HepG2 (cell line): Measurements from ENCODE around the gene FJX1. TPM values are rescaled to one million over a fixed set of nuclear protein-coding genes. Genes with fewer than 3 reads are reported as not detected.
A peak's percentile ranks its signal among the peaks of the same experiment; 100 is the strongest.

Experiments used
- ARID3A ChIP-seq: IDR thresholded peaks from 2 replicates; pipeline ENCODE4 v1.6.1; 2012; ENCODE audit warnings: low read depth, low read length, improper control_type of control experiment
- ATF2 ChIP-seq: sonication (generic); formaldehyde crosslinking; IDR thresholded peaks from 2 replicates; pipeline ENCODE4 v1.4.0; 2020; ENCODE audit warnings: missing genetic modification reagents
- BCL3 ChIP-seq: sonication (generic); formaldehyde crosslinking; IDR thresholded peaks from 2 replicates; pipeline ENCODE4 v1.5.1; 2020; ENCODE audit warnings: mild to moderate bottlenecking, missing genetic modification reagents, moderate library complexity
- GPN1 ChIP-seq: sonication (generic); formaldehyde crosslinking; IDR thresholded peaks from 2 replicates; pipeline ENCODE4 v1.5.1; 2020; ENCODE audit warnings: missing genetic modification reagents, borderline replicate concordance
- HINFP ChIP-seq: sonication (generic); formaldehyde crosslinking; IDR thresholded peaks from 2 replicates; pipeline ENCODE4 v1.4.0; 2020; ENCODE audit warnings: low read depth, mild to moderate bottlenecking, missing genetic modification reagents
- LBX2 ChIP-seq: sonication (generic); formaldehyde crosslinking; IDR thresholded peaks from 2 replicates; pipeline ENCODE4 v1.5.0; 2020; ENCODE audit warnings: missing genetic modification reagents, mild to moderate bottlenecking, borderline replicate concordance
- MIXL1 ChIP-seq: IDR thresholded peaks from 2 replicates; pipeline ENCODE4 v1.6.1; 2016
- NCOA1 ChIP-seq: sonication (generic); formaldehyde crosslinking; IDR thresholded peaks from 2 replicates; pipeline ENCODE4 v1.9.0; 2021; ENCODE audit warnings: missing genetic modification reagents
- PHF5A ChIP-seq: IDR thresholded peaks from one replicate; pipeline ENCODE4 v1.6.1; 2018; ENCODE audit warnings: low read depth, missing genetic modification reagents; ENCODE audit not compliant: unreplicated experiment
- RCOR2 ChIP-seq: IDR thresholded peaks from 2 replicates; pipeline ENCODE4 v1.6.1; 2016; ENCODE audit warnings: missing biosample characterization, missing genetic modification reagents
- RXRA ChIP-seq: sonication (generic); formaldehyde crosslinking; IDR thresholded peaks from 2 replicates; pipeline ENCODE4 v1.5.1; 2020; ENCODE audit warnings: missing genetic modification reagents
- SMAD3 ChIP-seq: sonication (generic); formaldehyde crosslinking; IDR thresholded peaks from 2 replicates; pipeline ENCODE4 v1.4.0; 2020; ENCODE audit warnings: missing genetic modification reagents
- SRF ChIP-seq: IDR thresholded peaks from 2 replicates; pipeline ENCODE4 v1.6.1; 2011; ENCODE audit warnings: mild to moderate bottlenecking, low read depth, low read length, moderate library complexity
- TRAFD1 ChIP-seq: sonication (generic); formaldehyde crosslinking; IDR thresholded peaks from 2 replicates; pipeline ENCODE4 v1.5.1; 2020; ENCODE audit warnings: missing genetic modification reagents, mild to moderate bottlenecking, borderline replicate concordance
- ZBTB7A ChIP-seq: sonication (generic); formaldehyde crosslinking; IDR thresholded peaks from 2 replicates; pipeline ENCODE4 v1.8.0; 2022; ENCODE audit warnings: mild to moderate bottlenecking, missing genetic modification reagents
- ZNF503 ChIP-seq: sonication (generic); formaldehyde crosslinking; IDR thresholded peaks from 2 replicates; pipeline ENCODE4 v1.4.0; 2020; ENCODE audit warnings: missing genetic modification reagents
- ZNF558 ChIP-seq: sonication (generic); formaldehyde crosslinking; IDR thresholded peaks from 2 replicates; pipeline ENCODE4 v1.9.0; 2022; ENCODE audit warnings: mild to moderate bottlenecking, missing genetic modification reagents, borderline replicate concordance
- ZNF589 ChIP-seq: sonication (generic); formaldehyde crosslinking; conservative IDR thresholded peaks from 2 replicates; pipeline ENCODE4 v1.8.0; 2022; ENCODE audit warnings: mild to moderate bottlenecking, moderate library complexity, missing genetic modification reagents
- polyA plus RNA-seq, 8 experiments: library from polyadenylated mRNA; depleted of rRNA in 3 of 8; stranded (reverse) in 7 of 8; unstranded in 1 of 8; fragments of >200 nt; fragmentation: Illumina TruSeq in 4 of 8; extraction: Trizol in 4 of 8; gene quantifications; 2 replicates each; pipeline versions ENCODE4 v1.2.1 to v1.2.3, GENCODE V29; 2011 to 2016; ENCODE audit warnings: low read depth in 4 of 8, missing spikeins in 1 of 8, mixed read lengths in 1 of 8; ENCODE audit not compliant: insufficient read depth in 1 of 8
- total RNA-seq, 5 experiments: library from RNA; depleted of rRNA; stranded (reverse); fragments of >200 nt; fragmentation: Illumina TruSeq; extraction: Trizol; gene quantifications; 2 replicates each; pipeline ENCODE4 v1.2.3, GENCODE V29; 2016; ENCODE audit warnings: low read depth in 1 of 5

FJX1 gene
- total and polyA plus RNA-seq, 2 of the 13 experiments (the other 11 are each of a cell fraction or from before 2014, with no cell fraction given) = 0.40 to 0.82 TPM

- peak; percentile 94 for TF ChIP-seq ZNF503
- no peak for TF ChIP-seq LBX2
- peak; percentile 87 for TF ChIP-seq RCOR2
- peak; percentile 70 for TF ChIP-seq SMAD3 (CRISPR knock-in tag)
- peak; percentile 71 for TF ChIP-seq MIXL1 (CRISPR knock-in tag)
- TF ChIP-seq ARID3A = 0 out of 2 replicates have a peak, but pooled peaks have one; percentile 40
- peak; percentile 16; the same call in 1 of the 2 replicates for TF ChIP-seq ATF2 (CRISPR knock-in tag)
- no peak for TF ChIP-seq ZBTB7A
- TF ChIP-seq ZNF589 (CRISPR knock-in tag) = no peak
- no peak for TF ChIP-seq ZNF558
- TF ChIP-seq BCL3 = no peak
- TF ChIP-seq PHF5A (CRISPR knock-in tag) = no peak
- TF ChIP-seq NCOA1 (CRISPR knock-in tag) = no peak
- TF ChIP-seq RXRA (CRISPR knock-in tag) = peak; percentile 78; the same call in 1 of the 2 replicates
- TF ChIP-seq GPN1 (CRISPR knock-in tag) = no peak
- no peak for TF ChIP-seq SRF
- no peak for TF ChIP-seq TRAFD1
- no peak for TF ChIP-seq HINFP (CRISPR knock-in tag)
Measured at GRCh38 chr11:35662061-35662648, 43.9 kb downstream of the FJX1 start (continued).
